Activated CD4-positive, CD25-positive, alpha-beta regulatory T cell treated with anti-CD3 and anti-CD28 coated beads, Interleukin-2, amount 50 U/mL, for 72 hours (primary cell): ENCODE results near the gene TMEM215.
"Not testable (repeated sequence)": the region's sequence is repeated elsewhere in the genome, so short reads cannot be mapped to it uniquely, and the experiment has no call there.

Source experiments
- DNase-seq: peaks from one replicate; pipeline ENCODE4 v3.0.0; 2021

The TMEM215 gene

GRCh38 chr9:32783168-32783891, at the start of gene TMEM215:
TMEM215 (plus strand) TSS chr9:32783540; CDS start chr9:32784184, 644 bp downstream.
- no peak for DNase-seq

- DNase-seq, result no peak
Measured at GRCh38 chr9:32735476-32735875, 47.9 kb upstream of the TMEM215 start.

GRCh38 chr9:32737378-32737777, 46.0 kb upstream of the TMEM215 start:
- DNase-seq, result no peak

GRCh38 chr9:32738501-32739172, 44.7 kb upstream of the TMEM215 start:
- no peak for DNase-seq

GRCh38 chr9:32741706-32742105, 41.6 kb upstream of the TMEM215 start:
- DNase-seq, result no peak

GRCh38 chr9:32742296-32742695, 41.0 kb upstream of the TMEM215 start:
- no peak for DNase-seq

- no peak for DNase-seq
Measured at GRCh38 chr9:32748013-32748412, 35.3 kb upstream of the TMEM215 start.

GRCh38 chr9:32755730-32756129, 27.6 kb upstream of the TMEM215 start:
- DNase-seq, result no peak

- DNase-seq, result no peak
Measured at GRCh38 chr9:32764139-32764538, 19.2 kb upstream of the TMEM215 start.

- no peak for DNase-seq
Measured at GRCh38 chr9:32775283-32775682, 8.1 kb upstream of the TMEM215 start.

GRCh38 chr9:32776201-32776600, 7.1 kb upstream of the TMEM215 start:
- DNase-seq, result no peak

GRCh38 chr9:32782476-32783167, 718 bp upstream of the TMEM215 start:
- no peak for DNase-seq

- DNase-seq, result no peak
Measured at GRCh38 chr9:32787816-32788215, 4.5 kb downstream of the TMEM215 start.

- DNase-seq, result not testable (repeated sequence)
Measured at GRCh38 chr9:32796015-32796414, 12.7 kb downstream of the TMEM215 start.

GRCh38 chr9:32801530-32801929, 18.2 kb downstream of the TMEM215 start:
- no peak for DNase-seq

- no peak for DNase-seq
Measured at GRCh38 chr9:32807217-32807616, 23.9 kb downstream of the TMEM215 start.

- DNase-seq, result no peak
Measured at GRCh38 chr9:32811246-32811645, 27.9 kb downstream of the TMEM215 start.

GRCh38 chr9:32820322-32820721, 37.0 kb downstream of the TMEM215 start:
- no peak for DNase-seq

- DNase-seq, result no peak
Measured at GRCh38 chr9:32823101-32823500, 39.8 kb downstream of the TMEM215 start.

- no peak for DNase-seq
Measured at GRCh38 chr9:32823551-32823950, 40.2 kb downstream of the TMEM215 start.

- DNase-seq, result no peak
Measured at GRCh38 chr9:32825203-32825602, 41.9 kb downstream of the TMEM215 start.

- no peak for DNase-seq
Measured at GRCh38 chr9:32828861-32829260, 45.5 kb downstream of the TMEM215 start.

- DNase-seq, result no peak
Measured at GRCh38 chr9:32832346-32832745, 49.0 kb downstream of the TMEM215 start.
